Neural cell (in vitro differentiated cells): ENCODE data around the gene GALNT16.

Source experiments
- CTCF ChIP-seq: fragments of 450-650 bp; IDR thresholded peaks from 2 replicates; pipeline ENCODE4 v1.5.1; 2014; ENCODE audit warnings: antibody characterized with exemption, mild to moderate bottlenecking, moderate library complexity; ENCODE audit not compliant: poor library complexity, severe bottlenecking
- EP300 ChIP-seq: fragments of 450-650 bp; conservative IDR thresholded peaks from 2 replicates; pipeline ENCODE4 v1.6.1; 2014; ENCODE audit warnings: antibody characterized with exemption, mild to moderate bottlenecking, moderate library complexity; ENCODE audit not compliant: poor library complexity, severe bottlenecking
- EZH2 ChIP-seq: fragments of 200-600, 300-800 bp; shearing (Covaris generic), sonication (generic); IDR thresholded peaks from 2 replicates; pipeline ENCODE4 v1.6.1; 2014; ENCODE audit warnings: antibody characterized with exemption, low read length, borderline replicate concordance, mild to moderate bottlenecking; ENCODE audit not compliant: insufficient read depth, poor library complexity, severe bottlenecking
- POLR2AphosphoS5 ChIP-seq: IDR thresholded peaks from 2 replicates; pipeline ENCODE4 v1.6.1; 2012
- RAD21 ChIP-seq: fragments of 450-650 bp; conservative IDR thresholded peaks from 2 replicates; pipeline ENCODE4 v1.6.1; 2014; ENCODE audit warnings: antibody characterized with exemption, mild to moderate bottlenecking, moderate library complexity
- REST ChIP-seq: IDR thresholded peaks from 2 replicates; pipeline ENCODE4 v1.6.1; 2012; ENCODE audit warnings: borderline replicate concordance
- SMC3 ChIP-seq: fragments of 450-650 bp; conservative IDR thresholded peaks from 2 replicates; pipeline ENCODE4 v1.6.1; 2014; ENCODE audit warnings: antibody characterized with exemption, mild to moderate bottlenecking, moderate library complexity; ENCODE audit not compliant: poor library complexity

DNA sequence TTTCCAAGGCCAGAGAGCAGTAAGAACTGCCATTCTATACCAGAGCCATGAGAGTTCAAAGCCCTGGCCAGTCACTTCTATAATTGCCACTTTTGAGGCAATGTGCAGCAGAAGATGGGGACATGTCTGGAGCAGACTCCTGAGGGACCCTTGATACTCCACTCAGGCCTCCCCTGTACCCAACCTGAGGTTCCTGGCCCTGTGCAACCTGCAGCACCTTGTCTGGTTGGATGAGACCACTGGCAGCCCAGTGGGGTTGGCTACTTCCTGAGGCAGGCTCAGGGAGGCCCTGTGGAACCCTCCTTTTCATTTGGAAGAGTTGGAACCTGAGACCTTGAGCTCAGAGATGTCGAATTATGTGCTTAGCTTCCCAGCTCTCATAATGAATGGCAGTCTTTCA is 54.4 kb downstream of the GALNT16 start:
- TF ChIP-seq POLR2AphosphoS5 (no peak), CTCF (no peak), REST (no peak), SMC3 (no peak), EZH2 (no peak), EP300 (no peak), RAD21 (no peak)
